ENCODE data around the gene CCN6. TPM values are rescaled to one million over a fixed set of nuclear protein-coding genes. Genes with fewer than 3 reads are reported as not detected.

CCN6 gene
- total RNA-seq, result not detected in 2 replicates

DNA sequence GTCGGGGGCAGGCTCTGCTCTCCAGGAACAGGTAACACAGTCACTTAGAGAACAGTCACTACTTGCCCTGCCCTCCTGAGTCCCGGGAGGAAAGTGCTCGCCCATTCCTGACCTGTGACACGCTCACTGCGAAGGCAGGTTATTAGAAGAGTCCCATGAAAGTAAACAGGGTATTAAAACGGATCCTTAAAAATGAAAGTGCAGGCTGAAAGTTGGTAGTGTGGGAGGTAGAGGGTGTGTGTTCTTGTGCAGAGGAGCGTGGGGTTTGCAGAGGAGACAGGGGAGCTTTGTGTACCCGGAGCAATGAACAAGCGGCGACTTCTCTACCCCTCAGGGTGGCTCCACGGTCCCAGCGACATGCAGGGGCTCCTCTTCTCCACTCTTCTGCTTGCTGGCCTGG, at the start of gene CCN6:
Gene CCN6, plus strand, starts transcription at position 104 of the 400 bp plus-strand sequence. Its CDS starts 254 bp downstream, at position 358.
- intact Hi-C loops (cut with micrococcal nuclease), result no loop called here
- POLR2A ChIA-PET, result no interaction called here
- no peak within 1 kb of the TSS for H3K27ac Mint-ChIP-seq
- H3K4me1 Mint-ChIP-seq, result no peaks in the 10 kb centered on the region
- TF ChIP-seq, protein P1, sequence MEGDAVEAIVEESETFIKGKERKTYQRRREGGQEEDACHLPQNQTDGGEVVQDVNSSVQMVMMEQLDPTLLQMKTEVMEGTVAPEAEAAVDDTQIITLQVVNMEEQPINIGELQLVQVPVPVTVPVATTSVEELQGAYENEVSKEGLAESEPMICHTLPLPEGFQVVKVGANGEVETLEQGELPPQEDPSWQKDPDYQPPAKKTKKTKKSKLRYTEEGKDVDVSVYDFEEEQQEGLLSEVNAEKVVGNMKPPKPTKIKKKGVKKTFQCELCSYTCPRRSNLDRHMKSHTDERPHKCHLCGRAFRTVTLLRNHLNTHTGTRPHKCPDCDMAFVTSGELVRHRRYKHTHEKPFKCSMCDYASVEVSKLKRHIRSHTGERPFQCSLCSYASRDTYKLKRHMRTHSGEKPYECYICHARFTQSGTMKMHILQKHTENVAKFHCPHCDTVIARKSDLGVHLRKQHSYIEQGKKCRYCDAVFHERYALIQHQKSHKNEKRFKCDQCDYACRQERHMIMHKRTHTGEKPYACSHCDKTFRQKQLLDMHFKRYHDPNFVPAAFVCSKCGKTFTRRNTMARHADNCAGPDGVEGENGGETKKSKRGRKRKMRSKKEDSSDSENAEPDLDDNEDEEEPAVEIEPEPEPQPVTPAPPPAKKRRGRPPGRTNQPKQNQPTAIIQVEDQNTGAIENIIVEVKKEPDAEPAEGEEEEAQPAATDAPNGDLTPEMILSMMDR (IDR thresholded peaks at IDR 0.05), result no peak
- H3K27me3 Mint-ChIP-seq, result peaks cover 5% of the 10 kb centered on the region
- H3K9me3 Mint-ChIP-seq, result no peaks in the 10 kb centered on the region
- no peak within 1 kb of the TSS for H3K4me3 Mint-ChIP-seq
- DNase-seq, result no peak
- no peaks in the 10 kb centered on the region for H3K36me3 Mint-ChIP-seq (ENCODE audit: low read depth)
- ATAC-seq (ENCODE audit: low read depth), result no peak
- CTCF ChIA-PET, result no interaction called here

GRCh38 chr6:112004201-112005012, 49.5 kb upstream of the CCN6 start:
- no peak for ATAC-seq (ENCODE audit: low read depth)
- no peak for DNase-seq
- H3K9me3 Mint-ChIP-seq, result no peaks in the 10 kb centered on the region
- TF ChIP-seq, protein P1 (IDR thresholded peaks at IDR 0.05), result no peak
- ChIA-PET POLR2A (no interaction called here), CTCF (interaction anchor here (0.5 kb wide), 1 partner anchor 288 kb away, joined by 3 read pairs; no protein-coding TSS in a partner anchor)
- no peak overlapping the region for H3K27ac Mint-ChIP-seq
- H3K36me3 Mint-ChIP-seq (ENCODE audit: low read depth), result no peaks in the 10 kb centered on the region
- intact Hi-C loops (cut with micrococcal nuclease), result no loop called here
- H3K4me1 Mint-ChIP-seq, result no peaks in the 10 kb centered on the region
- H3K27me3 Mint-ChIP-seq, result peaks cover 2% of the 10 kb centered on the region
- no peak overlapping the region for H3K4me3 Mint-ChIP-seq

GRCh38 chr6:112005013-112005371, 48.9 kb upstream of the CCN6 start:
- no peak overlapping the region for H3K27ac Mint-ChIP-seq
- ATAC-seq (ENCODE audit: low read depth) (no peak), DNase-seq (no peak)
- intact Hi-C loops (cut with micrococcal nuclease), result no loop called here
- H3K9me3 Mint-ChIP-seq, result no peaks in the 10 kb centered on the region
- ChIA-PET POLR2A (no interaction called here), CTCF (no interaction called here)
- H3K27me3 Mint-ChIP-seq, result peaks cover 2% of the 10 kb centered on the region
- no peaks in the 10 kb centered on the region for H3K36me3 Mint-ChIP-seq (ENCODE audit: low read depth)
- TF ChIP-seq, protein P1 (IDR thresholded peaks at IDR 0.05), result no peak
- no peaks in the 10 kb centered on the region for H3K4me1 Mint-ChIP-seq
- H3K4me3 Mint-ChIP-seq, result no peak overlapping the region

DNA sequence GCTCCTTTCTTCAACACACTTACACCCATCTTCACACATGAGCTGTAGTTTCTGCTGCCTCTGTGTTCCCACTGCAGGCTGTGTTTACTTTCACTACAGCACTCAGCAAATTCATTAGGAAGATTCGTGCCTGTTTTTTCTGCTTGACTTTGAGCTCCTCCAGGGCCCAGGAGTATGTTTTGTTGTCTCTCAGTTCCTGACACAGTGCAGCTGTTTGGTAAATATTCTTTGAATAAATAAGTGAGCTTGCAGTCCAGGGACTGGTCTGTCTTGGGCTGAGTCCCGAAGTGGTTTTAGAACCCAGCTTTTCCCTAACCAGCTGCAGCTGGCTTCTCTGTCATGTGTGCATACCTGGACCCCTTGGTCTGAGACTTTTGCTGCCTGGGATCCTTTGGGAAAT, 46.6 kb upstream of the CCN6 start:
- POLR2A ChIA-PET, result no interaction called here
- CTCF ChIA-PET, result no interaction called here
- Mint-ChIP-seq H3K27me3 (peaks cover 2% of the 10 kb centered on the region), H3K36me3 (ENCODE audit: low read depth) (no peaks in the 10 kb centered on the region), H3K4me3 (no peak overlapping the region), H3K9me3 (no peaks in the 10 kb centered on the region), H3K4me1 (no peaks in the 10 kb centered on the region), H3K27ac (no peak overlapping the region)
- intact Hi-C loops (cut with micrococcal nuclease), result no loop called here
- TF ChIP-seq, protein P1 (IDR thresholded peaks at IDR 0.05), result no peak
- ATAC-seq (ENCODE audit: low read depth) (no peak), DNase-seq (no peak)

DNA sequence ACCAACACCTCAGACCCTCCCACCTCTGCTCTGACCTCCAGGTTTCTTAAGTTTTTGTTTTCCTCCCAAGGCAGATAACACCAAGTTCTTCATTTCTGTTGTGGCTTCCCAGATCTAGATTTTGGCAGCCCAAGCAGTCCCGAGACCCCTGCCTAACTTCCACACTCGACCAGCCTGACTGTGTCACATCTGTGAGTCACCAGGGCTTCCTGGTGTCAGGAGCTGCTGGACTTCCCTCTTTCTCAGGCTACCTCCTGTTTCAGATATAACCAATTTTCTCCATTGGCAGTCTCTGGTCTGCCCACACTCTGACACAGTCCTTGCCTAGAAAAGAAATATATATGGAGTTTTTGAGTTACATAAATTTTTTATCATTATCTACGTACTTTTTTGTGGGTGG, 46.1 kb upstream of the CCN6 start:
- Mint-ChIP-seq H3K9me3 (no peaks in the 10 kb centered on the region), H3K27ac (no peak overlapping the region), H3K36me3 (ENCODE audit: low read depth) (no peaks in the 10 kb centered on the region), H3K4me1 (no peaks in the 10 kb centered on the region), H3K4me3 (no peak overlapping the region), H3K27me3 (peaks cover 2% of the 10 kb centered on the region)
- CTCF ChIA-PET, result interaction anchor here (1.4 kb wide), 1 partner anchor 8 kb away, joined by 4 read pairs; no protein-coding TSS in a partner anchor
- ATAC-seq (ENCODE audit: low read depth) (no peak), DNase-seq (no peak)
- intact Hi-C loops (cut with micrococcal nuclease), result no loop called here
- TF ChIP-seq, protein P1 (IDR thresholded peaks at IDR 0.05), result no peak
- POLR2A ChIA-PET, result no interaction called here
